HG02885 (cell line): ENCODE measurements around the gene GUCY1B1.

Experiments
- ATAC-seq: cut with Tn5 transposase; IDR thresholded peaks from one replicate; pipeline ENCODE4 v1.9.1; 2021; ENCODE audit warnings: mild to moderate bottlenecking; ENCODE audit not compliant: unreplicated experiment, poor library complexity

Gene GUCY1B1

DNA sequence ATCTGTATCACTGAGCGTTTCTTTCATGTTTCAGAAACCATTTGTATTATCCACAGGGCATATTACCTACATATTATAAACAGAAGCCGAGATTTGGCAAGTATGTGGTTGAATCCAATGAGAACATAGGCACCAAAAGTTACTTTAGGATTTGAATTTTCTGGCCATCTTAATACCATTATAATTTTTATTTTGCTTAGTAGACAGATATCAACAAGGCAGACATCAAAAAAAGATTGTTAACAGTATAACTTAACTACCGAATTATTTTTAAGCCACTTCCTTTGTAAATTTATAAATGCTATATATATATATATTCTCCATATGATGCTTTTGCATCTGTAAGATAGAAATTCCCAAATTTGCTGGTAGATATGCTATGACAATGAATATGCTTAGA, 2.2 kb downstream of the GUCY1B1 start:
- ATAC-seq: no peak

DNA sequence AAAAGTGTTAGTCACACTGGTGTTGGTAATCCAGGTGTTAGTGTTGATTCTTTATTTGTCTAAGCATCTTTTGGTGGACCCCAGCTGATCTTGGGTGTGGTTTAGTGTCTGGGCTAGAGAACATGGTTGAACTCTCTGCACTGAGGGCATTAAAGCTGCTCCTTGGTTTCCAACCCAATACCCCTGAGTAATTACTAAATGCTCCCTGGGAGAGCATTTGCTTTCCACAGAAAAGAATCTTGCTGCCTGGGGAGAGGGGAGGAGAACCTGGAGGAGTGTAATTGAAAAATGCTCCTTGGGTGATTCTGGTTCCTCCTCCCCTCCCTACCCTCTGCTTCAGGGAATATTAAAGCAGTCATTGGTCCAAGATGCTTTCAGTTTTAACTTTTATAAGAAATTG, 3.1 kb downstream of the GUCY1B1 start:
- ATAC-seq: no peak

DNA sequence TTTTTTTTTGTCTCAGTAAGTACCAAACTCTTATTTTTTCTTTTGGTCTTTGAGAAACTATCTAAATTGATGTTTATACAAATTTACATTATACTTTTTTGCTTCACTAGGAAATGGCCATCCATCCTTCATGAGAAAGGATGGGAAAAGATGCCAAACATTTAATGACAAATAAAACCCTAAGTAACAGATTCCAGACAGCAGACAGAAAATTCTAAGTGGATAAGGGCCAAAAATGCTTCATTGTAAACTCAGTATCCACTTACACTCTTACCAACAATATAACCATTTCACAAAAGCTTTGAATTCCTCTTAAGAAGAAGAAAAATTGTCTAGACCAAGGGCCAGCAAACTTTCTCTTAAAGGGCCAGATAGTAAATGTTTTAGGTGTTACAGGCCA, 3.5 kb downstream of the GUCY1B1 start:
- no peak for ATAC-seq

DNA sequence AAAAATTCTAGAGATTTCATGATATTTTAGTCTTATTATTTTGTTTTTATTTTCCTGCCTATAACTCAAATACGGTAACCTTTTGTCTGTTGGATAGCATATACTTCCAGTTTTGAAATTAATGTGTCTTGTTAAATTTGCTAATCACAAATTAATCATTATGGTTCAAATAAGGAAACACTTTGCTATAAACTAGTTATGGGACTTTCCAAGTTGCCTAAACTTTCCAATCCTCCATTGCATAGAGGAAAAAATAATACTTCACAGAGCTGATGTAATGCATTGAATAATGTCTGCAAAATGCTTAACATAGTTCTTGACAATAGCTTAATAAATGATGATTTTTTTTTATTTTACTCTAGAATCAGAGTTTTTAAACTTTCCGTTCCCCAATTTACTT, 4.7 kb downstream of the GUCY1B1 start:
- no peak for ATAC-seq

DNA sequence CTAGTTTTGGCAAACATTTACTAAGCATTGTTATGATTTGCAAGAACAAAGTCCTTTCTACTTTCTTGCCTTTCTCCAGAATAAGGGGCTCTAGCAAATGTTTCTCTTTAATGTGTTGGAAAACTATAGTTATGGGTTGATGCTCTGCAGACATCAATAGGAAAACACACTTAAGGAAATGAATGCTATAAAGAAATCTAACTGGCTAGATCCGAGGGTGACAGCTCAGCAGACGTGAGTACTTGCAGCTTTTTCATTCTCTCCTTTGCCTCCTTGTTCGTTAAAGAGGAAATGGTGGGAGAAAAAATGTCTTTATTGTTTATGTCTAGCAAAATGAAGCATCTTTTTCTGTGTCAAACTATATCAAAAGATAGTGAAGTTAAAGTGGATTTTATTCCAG, 6.3 kb downstream of the GUCY1B1 start:
- ATAC-seq: no peak

DNA sequence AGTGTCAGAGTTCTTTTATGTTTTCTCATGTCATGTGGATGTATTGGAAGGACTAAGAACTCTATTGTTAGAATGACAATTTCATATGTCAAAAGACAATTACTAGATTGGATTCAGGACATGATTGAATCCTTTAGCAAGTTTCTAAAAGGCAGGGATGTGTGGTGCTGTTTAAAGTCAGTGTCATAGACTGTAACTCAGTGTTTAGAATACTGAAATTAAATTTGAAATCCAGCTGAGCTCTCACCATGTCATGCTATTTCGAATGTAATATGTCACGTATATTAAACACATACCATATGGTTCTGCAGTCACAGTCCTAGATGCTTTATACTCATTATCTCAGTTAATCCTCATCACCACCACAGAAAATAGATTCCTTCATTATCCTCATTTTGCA, 7.8 kb downstream of the GUCY1B1 start:
- no peak for ATAC-seq

DNA sequence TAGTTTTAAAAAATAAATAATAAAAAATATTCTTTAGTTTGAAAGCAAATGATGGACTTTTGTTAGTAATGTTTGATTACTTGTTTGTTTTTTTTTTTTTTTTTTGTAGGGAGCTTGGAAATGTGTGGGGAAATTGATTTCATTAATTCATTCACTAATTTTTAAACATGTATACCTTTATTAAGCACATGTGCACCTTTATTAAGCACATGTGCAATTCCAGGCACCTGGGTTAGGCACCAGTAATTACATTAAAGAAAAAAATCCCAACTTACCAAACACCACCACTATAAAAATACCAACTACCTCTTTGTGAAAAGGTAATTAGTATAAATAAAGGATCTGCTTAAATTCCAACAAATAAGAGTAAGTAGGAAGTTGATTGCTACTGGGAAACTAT, 9.5 kb downstream of the GUCY1B1 start:
- no peak for ATAC-seq

DNA sequence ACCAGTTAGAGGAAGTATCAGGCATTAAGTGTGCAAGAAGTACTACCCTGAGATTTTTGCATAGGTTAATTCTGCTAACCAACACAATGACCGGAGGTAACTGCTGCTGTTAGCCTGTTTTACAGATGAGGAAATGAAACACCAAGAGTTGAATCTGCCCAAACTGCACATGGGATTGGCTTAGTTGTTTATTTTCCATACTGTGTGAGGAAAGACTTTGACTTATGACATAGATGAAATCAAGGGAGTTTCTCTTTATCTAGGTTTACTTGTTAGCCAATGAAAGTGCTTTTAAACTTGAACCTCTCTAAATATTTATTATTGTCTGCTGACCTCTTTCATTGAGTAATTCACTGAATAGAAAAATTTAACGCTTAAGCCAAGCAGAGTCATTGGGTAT, 10.3 kb downstream of the GUCY1B1 start:
- ATAC-seq: peak; percentile 46

DNA sequence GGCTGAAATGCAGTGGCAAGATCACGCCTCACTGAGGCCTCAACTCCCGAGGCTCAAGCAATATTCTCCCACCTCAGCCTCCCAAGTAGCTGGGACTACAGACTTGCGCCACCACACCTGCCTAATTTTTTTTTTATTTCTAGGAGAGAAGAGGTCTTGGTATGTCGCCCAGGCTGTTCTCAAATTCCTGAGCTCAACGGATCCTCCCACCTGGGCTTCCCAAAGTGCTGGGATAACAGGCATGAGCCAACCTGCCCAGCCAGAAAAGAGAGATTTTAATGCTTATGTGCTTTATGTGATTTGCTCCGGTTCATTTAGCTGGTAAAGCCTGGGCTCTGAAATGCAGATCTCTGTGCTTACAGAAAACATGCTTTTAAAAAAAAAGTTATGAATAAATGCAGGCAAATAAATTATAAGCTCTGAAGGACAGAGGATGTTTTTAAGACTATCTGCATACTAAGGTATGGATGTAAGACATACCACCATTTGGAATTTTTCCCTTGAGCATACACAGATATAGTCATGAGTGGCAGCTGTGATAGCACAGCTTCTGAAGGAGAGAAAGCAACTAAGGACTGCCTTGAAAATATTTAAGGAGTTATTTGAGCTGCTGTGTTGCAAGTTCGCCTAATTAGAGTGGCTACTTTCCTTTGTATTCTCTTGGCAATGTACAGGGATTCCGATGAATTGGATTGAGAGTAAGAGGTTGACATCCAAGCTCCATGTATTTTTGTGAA, 13.8 kb downstream of the GUCY1B1 start:
- no peak for ATAC-seq

DNA sequence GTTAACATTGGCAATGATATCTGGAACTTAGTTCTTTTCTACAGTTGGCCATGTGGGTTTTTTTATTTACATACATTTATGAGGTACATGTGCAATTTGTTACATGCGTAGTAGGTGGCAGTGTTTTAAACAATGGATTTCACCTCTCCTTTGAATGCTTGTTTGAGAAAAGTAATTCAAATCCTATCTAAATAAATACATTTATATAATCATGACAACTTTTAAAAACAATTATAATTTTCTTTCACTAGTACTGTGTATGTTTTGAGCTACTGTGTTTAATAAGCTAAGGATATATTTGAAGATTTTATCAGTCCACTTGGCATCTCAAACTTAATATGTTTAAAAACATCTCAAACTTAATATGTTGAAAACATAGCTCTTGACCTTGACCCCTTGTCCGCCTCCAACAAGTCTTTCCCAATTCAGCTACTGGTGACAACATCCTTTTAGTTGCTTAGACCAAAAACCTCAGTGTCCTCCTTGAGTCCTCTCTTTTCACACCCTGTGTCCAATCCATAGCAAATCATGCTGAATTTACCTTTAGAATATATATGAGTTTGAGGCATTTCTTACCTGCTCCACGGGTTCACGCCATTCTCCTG, 14.5 kb downstream of the GUCY1B1 start:
- no peak for ATAC-seq

DNA sequence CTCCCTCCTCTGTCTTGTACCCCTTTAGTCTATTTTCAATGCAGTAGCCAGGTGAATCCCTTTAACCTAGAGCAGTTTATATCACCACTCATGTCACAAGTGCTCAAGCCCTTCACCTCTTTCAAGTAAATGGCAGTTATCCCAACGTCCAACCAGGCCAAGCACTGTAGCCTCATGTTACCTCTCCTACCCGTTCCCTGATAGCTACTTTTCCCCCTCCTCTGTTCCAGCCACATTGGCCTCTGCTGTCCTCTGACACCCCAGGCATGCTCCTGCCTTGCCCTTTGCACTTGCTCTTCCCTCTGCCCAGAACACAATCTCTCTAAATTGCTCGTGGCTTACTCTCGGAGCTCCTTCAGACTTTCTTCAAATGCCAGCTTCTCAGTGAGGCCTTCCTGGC, 15.2 kb downstream of the GUCY1B1 start:
- ATAC-seq: no peak

DNA sequence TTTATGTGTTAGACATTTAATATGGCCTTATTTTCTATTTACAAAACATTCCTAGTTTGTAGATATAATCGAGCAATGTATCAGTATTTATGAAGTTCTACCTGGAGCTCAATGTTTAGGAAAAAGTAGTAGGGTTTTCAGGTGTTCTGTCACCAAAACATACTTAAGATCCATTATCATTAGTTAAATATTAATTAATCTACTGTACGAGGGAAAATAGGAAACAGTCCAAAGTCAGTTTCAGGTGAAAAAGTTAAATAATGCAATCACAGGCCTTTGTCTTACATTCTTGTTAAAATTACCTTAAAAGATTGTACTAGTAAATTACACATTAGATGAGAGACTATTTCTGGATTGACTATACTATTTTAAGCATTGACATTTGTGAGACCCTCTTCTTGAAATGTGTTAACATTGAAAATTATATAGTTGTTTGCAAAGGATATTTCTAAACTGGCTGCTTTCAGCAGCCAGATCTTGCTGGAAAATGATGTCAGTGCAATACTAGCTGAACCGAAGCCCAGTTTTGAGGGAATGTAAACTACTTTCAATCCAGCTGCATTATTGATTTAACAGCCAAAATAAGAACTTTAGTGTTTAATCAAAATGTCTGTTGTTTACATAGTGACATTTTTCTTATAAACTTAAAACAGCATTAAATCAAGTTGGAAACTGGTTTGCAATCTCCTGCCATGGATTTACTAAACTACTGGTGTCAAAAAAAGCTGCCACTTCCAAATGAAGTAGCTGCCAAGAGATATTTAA, 19.3 kb downstream of the GUCY1B1 start:
- ATAC-seq: no peak

DNA sequence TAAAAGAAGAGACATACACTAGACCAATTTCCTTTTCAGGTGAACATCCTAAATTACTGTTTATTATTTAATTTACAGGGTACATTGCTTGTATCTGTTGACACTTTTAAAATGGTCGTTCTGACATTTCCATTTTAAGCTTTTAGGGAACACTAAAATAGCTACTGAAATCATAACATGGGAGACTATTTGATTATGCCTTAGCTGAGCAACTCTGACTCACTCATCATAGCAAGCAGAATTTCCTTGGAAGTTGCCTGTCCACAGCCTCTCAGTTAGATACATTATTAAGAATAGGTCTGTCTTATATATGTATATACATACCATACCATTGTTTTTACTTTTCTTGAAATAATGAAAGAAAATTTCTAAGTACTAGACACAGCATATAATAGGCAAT, 22.0 kb downstream of the GUCY1B1 start:
- ATAC-seq: no peak

DNA sequence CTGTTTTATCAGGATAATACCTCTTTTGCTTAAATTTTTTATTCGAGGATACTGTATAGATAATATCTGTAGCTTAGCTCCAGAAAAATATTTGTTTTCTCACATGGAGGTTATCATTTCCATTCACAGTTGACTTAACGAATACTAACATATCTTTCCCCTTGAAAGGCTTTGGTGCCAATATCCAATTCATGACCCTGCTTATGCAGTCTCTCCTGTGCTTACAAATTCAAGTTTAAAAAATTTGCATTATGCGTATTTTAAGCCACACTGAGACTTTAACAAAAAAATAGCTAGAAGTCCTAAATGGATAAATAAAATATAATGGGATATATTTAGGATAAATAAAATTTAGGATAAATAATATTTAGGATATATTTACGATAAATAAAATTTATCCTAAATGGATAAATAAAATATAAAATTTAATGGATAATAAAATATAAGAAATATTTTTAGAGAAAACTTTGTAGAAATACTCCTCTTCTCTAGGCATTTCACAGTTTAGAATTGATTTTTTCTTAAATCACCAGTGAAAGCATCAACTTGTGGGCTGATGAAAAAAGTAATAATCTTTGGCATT, 22.5 kb downstream of the GUCY1B1 start:
- ATAC-seq: no peak

DNA sequence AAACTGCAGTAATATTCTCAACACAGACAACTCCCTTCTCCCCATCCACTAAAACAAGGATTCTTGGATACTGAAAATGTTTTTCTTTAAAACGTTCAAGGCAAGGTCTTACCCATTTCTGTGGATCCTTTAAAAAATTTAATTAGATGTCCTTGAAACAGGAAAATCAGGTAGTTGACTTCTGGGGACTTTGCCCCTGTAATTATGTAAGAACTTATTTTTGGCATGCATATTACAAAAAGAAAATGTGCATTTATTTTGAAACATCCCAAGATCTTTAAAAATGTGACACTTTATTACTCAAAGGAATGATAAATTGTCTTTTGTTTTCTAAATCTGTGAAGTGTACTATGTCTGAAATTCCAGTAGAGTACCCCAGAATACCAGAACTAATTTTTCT, 25.8 kb downstream of the GUCY1B1 start:
- ATAC-seq: no peak

DNA sequence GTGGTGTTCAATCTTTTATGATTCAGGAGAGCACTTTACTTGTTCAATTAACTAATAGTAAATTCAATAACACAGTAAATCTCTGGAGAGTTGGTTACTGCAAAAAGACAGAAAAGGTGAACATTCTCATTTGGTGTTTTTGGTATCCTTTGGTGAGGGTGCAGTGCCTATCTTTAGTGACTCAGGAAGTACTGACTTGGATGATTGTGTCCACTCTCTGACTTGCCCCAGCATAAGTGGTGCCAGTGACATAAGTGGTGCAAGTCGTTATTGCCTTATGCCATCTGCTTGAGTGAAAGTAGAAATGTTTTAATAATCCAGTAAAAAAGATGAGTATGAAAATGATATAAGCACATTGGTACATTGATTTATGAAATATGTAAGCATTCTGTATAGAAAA, 27.0 kb downstream of the GUCY1B1 start:
- ATAC-seq: no peak

DNA sequence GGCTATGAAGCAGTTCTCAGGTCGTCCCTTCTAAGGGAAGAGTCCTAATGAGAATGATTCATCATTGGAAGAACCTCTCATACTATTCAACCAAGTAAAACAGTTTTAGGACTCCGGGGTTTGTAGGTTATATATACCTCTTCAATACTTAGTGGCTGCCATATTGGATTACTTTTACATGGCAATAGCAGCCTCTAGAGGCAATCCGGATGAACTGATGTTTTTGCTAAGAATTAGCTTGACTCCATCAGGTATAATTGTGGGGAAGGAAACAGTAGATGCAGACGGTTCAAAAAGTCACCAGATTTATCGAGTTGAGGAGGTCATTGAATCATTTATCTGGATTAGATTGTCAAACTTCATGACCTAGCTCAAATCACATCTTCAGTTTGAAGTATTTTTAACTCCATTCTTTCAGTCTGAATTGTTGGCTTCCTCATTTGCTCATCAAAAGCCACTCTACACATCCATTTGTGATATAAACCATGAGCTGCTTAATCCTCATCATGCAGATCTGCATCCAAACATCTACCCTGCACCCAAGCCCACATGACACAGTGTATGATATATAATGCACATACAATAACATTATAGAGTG, 28.4 kb downstream of the GUCY1B1 start:
- peak; percentile 99 for ATAC-seq

DNA sequence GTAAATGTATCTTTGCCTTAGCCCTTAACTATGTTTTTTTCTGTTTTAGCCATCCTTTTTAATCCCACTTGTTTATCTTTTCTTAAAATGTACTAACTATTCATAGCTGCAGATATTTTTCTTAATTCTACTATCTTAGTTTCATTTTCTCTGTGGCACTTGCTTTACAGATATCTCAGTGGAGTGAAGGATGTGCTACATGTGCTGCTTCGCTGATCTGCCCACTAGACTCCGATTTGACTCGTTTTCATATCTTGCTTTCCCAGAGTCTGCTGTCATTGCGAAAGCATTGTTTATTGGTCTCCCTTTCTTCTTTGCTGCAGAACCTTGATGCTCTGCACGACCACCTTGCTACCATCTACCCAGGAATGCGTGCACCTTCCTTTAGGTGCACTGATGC, 30.6 kb downstream of the GUCY1B1 start:
- no peak for ATAC-seq

DNA sequence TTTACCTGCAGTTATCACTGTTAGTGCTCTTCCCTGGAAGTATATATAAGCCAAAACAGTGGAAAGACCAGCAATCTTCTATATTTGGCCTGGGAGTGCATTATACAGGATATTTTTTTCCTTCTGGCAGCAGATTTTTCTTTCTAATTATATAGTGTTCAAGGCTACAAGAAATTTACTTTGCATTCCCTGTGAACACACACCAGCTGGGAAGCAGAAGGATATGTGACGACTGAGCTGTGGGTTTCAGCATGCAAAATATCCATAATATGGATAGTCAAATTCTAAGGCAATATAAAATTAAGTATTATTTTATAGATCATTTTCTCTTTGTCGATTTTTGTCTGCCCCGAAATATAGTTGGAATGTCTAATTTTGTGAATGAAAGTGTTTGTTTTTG, 31.2 kb downstream of the GUCY1B1 start:
- ATAC-seq: no peak

DNA sequence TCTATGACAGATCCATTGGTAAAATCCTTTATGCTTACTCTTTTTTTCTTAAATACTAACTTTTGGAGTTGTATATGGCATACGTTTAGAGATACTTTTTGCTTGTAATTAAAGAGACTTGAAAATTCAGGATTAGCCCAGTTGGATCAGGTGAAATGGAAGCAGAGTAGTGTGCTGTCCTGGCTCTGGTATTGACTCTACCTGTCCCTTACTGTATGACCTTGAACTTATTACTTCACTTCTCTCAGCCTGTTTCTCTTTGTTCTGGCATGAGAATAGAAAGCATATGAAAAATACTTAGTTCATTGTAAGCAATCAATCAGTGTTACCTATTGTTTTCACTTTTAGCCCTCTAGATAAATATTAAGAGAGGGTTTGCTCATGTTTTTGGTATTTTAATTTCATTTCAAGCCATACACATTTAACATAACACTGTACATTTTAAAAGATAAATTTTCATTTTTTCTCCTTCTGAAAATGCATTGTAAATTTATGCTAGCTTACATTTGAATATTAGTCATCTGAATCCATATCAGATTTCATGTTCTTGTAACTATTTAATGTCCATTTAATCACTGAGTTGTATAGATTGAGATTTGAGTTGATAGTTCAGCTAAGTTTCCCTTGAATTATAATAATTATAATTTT, 35.9 kb downstream of the GUCY1B1 start:
- no peak for ATAC-seq
